ENCODE results near the gene CBY3. TPM values are rescaled to one million over a fixed set of nuclear protein-coding genes. Genes with fewer than 3 reads are reported as not detected.
"Not testable (repeated sequence)": the region's sequence is repeated elsewhere in the genome, so short reads cannot be mapped to it uniquely, and the experiment has no call there.

CBY3 gene
- total and polyA plus RNA-seq, 2 of the 8 experiments (the other 6 are each of a cell fraction or from before 2014, with no cell fraction given): 0.39 TPM

- TF ChIP-seq RAD21 (IDR thresholded peaks at IDR 0.05 in 1 of 2, conservative IDR thresholded peaks at IDR 0.05 in 1 of 2; ENCODE audit: low read depth in 2 of 2, low read length in 2 of 2) (no peak), CHD2 (IDR thresholded peaks at IDR 0.05; ENCODE audit: low read length) (no peak), EP300 (IDR thresholded peaks at IDR 0.05; ENCODE audit: borderline replicate concordance in 1 of 2, low read depth in 2 of 2, low read length in 2 of 2) (no peak), TEAD4 (IDR thresholded peaks at IDR 0.05; ENCODE audit: low read depth, low read length) (no peak), EGR1 (IDR thresholded peaks at IDR 0.05; ENCODE audit: borderline replicate concordance, low read depth, low read length) (no peak), SP2 (IDR thresholded peaks at IDR 0.05; ENCODE audit: low read length) (no peak), BACH1 (IDR thresholded peaks at IDR 0.05; ENCODE audit: low read length) (no peak), JUN (IDR thresholded peaks at IDR 0.05; ENCODE audit: low read depth, low read length) (no peak)
Observed at GRCh38 chr5:179694561-179694960, 13.7 kb upstream of the CBY3 start (continued).

- not testable (repeated sequence) for H3K23me2 ChIP-seq (ENCODE audit: low read depth, low read length); FAIRE-seq; H3K18ac ChIP-seq (ENCODE audit: extremely low read depth, low read length); H3K79me2 ChIP-seq (ENCODE audit: control insufficient read depth in 1 of 2, insufficient read depth in 2 of 2, low read length in 2 of 2); H4K20me1 ChIP-seq (replicated peaks in 1 of 2; ENCODE audit: control insufficient read depth in 1 of 2, insufficient read depth in 2 of 2, low read length in 2 of 2); H4K91ac ChIP-seq (replicated peaks; ENCODE audit: insufficient read length, low read length); H2BK12ac ChIP-seq (ENCODE audit: low read depth, low read length); H3K4me3 ChIP-seq (ENCODE audit: extremely low read depth in 1 of 4, insufficient read depth in 2 of 4, low read depth in 3 of 4, low read length in 4 of 4); H4K8ac ChIP-seq (ENCODE audit: extremely low read depth, insufficient read depth, low read length); H3K56ac ChIP-seq (replicated peaks; ENCODE audit: insufficient read length, low read depth, low read length); H3K23ac ChIP-seq (ENCODE audit: insufficient read length); H3K27ac ChIP-seq (ENCODE audit: low read depth, low read length); H3K36me3 ChIP-seq (ENCODE audit: control insufficient read depth in 2 of 4, insufficient read depth in 4 of 4, low read length in 3 of 4); H3K27me3 ChIP-seq (replicated peaks in 1 of 4; ENCODE audit: control insufficient read depth in 3 of 4, extremely low read depth in 1 of 4, insufficient read depth in 3 of 4, low read length in 3 of 4); H2BK5ac ChIP-seq (ENCODE audit: low read depth, low read length); H3K4me2 ChIP-seq (ENCODE audit: insufficient read depth in 1 of 2, low read depth in 2 of 2, low read length in 2 of 2); H3K79me1 ChIP-seq (ENCODE audit: low read depth, low read length); H3K4me1 ChIP-seq (replicated peaks in 1 of 4; ENCODE audit: control insufficient read depth in 3 of 4, insufficient read depth in 4 of 4, low read length in 3 of 4); H2BK15ac ChIP-seq (ENCODE audit: low read length); H4K5ac ChIP-seq (ENCODE audit: insufficient read length, low read depth, low read length); H3K4ac ChIP-seq (replicated peaks; ENCODE audit: insufficient read length, low read depth, low read length); H3K9ac ChIP-seq (replicated peaks in 1 of 4; ENCODE audit: extremely low read depth in 1 of 4, low read depth in 3 of 4, low read length in 3 of 4); H2BK20ac ChIP-seq (ENCODE audit: low read length); H3K9me3 ChIP-seq (ENCODE audit: insufficient read depth in 2 of 2, low read depth in 1 of 2, low read length in 1 of 2); DNase-seq (ENCODE audit: low read depth in 1 of 2, low spot score in 2 of 2); H3K14ac ChIP-seq (ENCODE audit: insufficient read length); H2AK5ac ChIP-seq (ENCODE audit: low read depth, low read length); H2AFZ ChIP-seq (ENCODE audit: low read length); H2BK120ac ChIP-seq (replicated peaks; ENCODE audit: low read depth, low read length)
- ChIA-PET CTCF (ENCODE audit: partially characterized antibody) (interaction anchor here (0.8 to 0.9 kb wide), 2 partner anchors 23 to 61 kb away, joined by 3 to 4 read pairs; no protein-coding TSS in a partner anchor), POLR2A (ENCODE audit: partially characterized antibody) (interaction anchor here (1.2 to 2.4 kb wide), 3 partner anchors 9 to 11 kb away, joined by 5 to 9 read pairs (median 6); partner anchors contain the start of gene CBY3)
- 94% methylated on average over 9 of the region's 9 CpGs; no CpG with 5 or more reads in 1 of the 2 experiments for WGBS, 2 experiments (ENCODE audit: extremely low coverage in 1 of 2, insufficient coverage in 1 of 2, insufficient read length in 1 of 2, insufficient replicate concordance in 2 of 2, low coverage in 1 of 2, low lambda C conversion rate in 2 of 2, missing lambda C conversion rate in 1 of 2)
Observed at GRCh38 chr5:179689212-179689611, 8.4 kb upstream of the CBY3 start.
